Endothelial cell of umbilical vein (primary cell): ENCODE results near the gene IFITM5. TPM values are rescaled to one million over a fixed set of nuclear protein-coding genes. Genes with fewer than 3 reads are reported as not detected.

Experiments used
- BruUV-seq: library from RNA; stranded (reverse); fragments of 400-500 nt; replicated peaks from 2 replicates; lab custom pipeline; 2021; lab: Mats Ljungman, UMichigan
- CTCF ChIA-PET: fragments of 300-600, 350-600 bp; sonication (Branson Sonifier 250); formaldehyde crosslinking; loops from one replicate; lab custom pipeline; 2021; ENCODE audit warnings: antibody characterized with exemption, inconsistent platforms; lab: Charles Lee
- POLR2A ChIA-PET: fragments of 300-600, 350-600 bp; sonication (Branson Sonifier 250); formaldehyde crosslinking; loops from one replicate; lab custom pipeline; 2021; ENCODE audit warnings: antibody characterized with exemption, inconsistent platforms; lab: Charles Lee
- DNase-seq: peaks from one replicate; pipeline ENCODE4 v3.0.0-alpha.2; 2011; ENCODE audit warnings: low read depth, low spot score
- FAIRE-seq: peaks from 2 replicates; lab custom pipeline; 2011; peaks lifted over from hg19 to GRCh38; lab: Jason Lieb, UNC
- H2AFZ ChIP-seq: 2 replicates; pipeline ENCODE4 v1.6.0; 2012; ENCODE audit warnings: low read depth, low read length, control low read depth, inconsistent platforms
- H3K27ac ChIP-seq: 2 replicates; pipeline ENCODE4 v1.5.1; 2011; ENCODE audit warnings: low read depth, mild to moderate bottlenecking, control low read depth, low read length, moderate library complexity; ENCODE audit not compliant: insufficient read depth
- H3K27me3 ChIP-seq, 2 experiments: 2 replicates each; pipeline versions ENCODE4 v1.6.0 to v1.6.1; 2011; ENCODE audit warnings: low read length in 2 of 2, mixed read lengths in 1 of 2; ENCODE audit not compliant: control insufficient read depth in 2 of 2, insufficient read depth in 2 of 2
- H3K36me3 ChIP-seq, 2 experiments: 2 replicates in 1 of 2; 3 replicates in 1 of 2; pipeline ENCODE4 v1.5.1; 2011; ENCODE audit warnings: low read length in 2 of 2, mild to moderate bottlenecking in 1 of 2, moderate library complexity in 1 of 2; ENCODE audit not compliant: control insufficient read depth in 2 of 2, insufficient read depth in 2 of 2; ENCODE audit errors: extremely low read depth in 1 of 2
- H3K4me1 ChIP-seq: 3 replicates; pipeline ENCODE4 v1.5.1; 2011; ENCODE audit warnings: mild to moderate bottlenecking, low read length; ENCODE audit not compliant: control insufficient read depth, insufficient read depth; ENCODE audit errors: extremely low read depth
- H3K4me2 ChIP-seq: 2 replicates; pipeline ENCODE4 v1.6.1; 2011; ENCODE audit warnings: low read length, control low read depth, mixed read lengths; ENCODE audit not compliant: insufficient read depth
- H3K4me3 ChIP-seq, 3 experiments: fragments of 200-600 bp in 1 of 3; sonication (generic), shearing (Covaris generic) in 1 of 3; replicated peaks in 1 of 3; 2 replicates each; pipeline ENCODE4 v1.5.1; 2011 to 2016; ENCODE audit warnings: control low read depth in 3 of 3, low read length in 3 of 3, mild to moderate bottlenecking in 2 of 3, inconsistent platforms in 1 of 3, low read depth in 1 of 3, moderate library complexity in 1 of 3; ENCODE audit not compliant: insufficient read depth in 1 of 3
- H3K79me2 ChIP-seq: 2 replicates; pipeline ENCODE4 v1.6.0; 2012; ENCODE audit warnings: low read length, inconsistent platforms; ENCODE audit not compliant: control insufficient read depth, insufficient read depth
- H3K9ac ChIP-seq: replicated peaks from 2 replicates; pipeline ENCODE3; 2011; ENCODE audit warnings: low read length, control low read depth; ENCODE audit not compliant: insufficient read depth; ENCODE audit errors: extremely low read depth
- H3K9me1 ChIP-seq: replicated peaks from 3 replicates; pipeline ENCODE4 v1.6.0; 2011; ENCODE audit warnings: mild to moderate bottlenecking, low read length; ENCODE audit not compliant: control insufficient read depth, insufficient read depth; ENCODE audit errors: extremely low read depth
- H3K9me3 ChIP-seq: replicated peaks from 2 replicates; pipeline ENCODE4 v1.5.1; 2012; ENCODE audit warnings: low read length, inconsistent platforms; ENCODE audit not compliant: control insufficient read depth, insufficient read depth
- H4K20me1 ChIP-seq: replicated peaks from 2 replicates; pipeline ENCODE3; 2011; ENCODE audit warnings: mild to moderate bottlenecking, low read length; ENCODE audit not compliant: control insufficient read depth, insufficient read depth; ENCODE audit errors: extremely low read depth
- EZH2 ChIP-seq: IDR thresholded peaks from 2 replicates; pipeline ENCODE4 v1.6.1; 2012; ENCODE audit warnings: borderline replicate concordance, low read depth, mild to moderate bottlenecking, moderate library complexity, low read length, inconsistent platforms; ENCODE audit not compliant: severe bottlenecking
- FOS ChIP-seq: IDR thresholded peaks from 2 replicates; pipeline ENCODE4 v1.6.1; 2011; ENCODE audit warnings: mild to moderate bottlenecking, low read length, moderate library complexity, borderline replicate concordance; ENCODE audit not compliant: insufficient read depth
- GATA2 ChIP-seq: IDR thresholded peaks from 2 replicates; pipeline ENCODE4 v1.7.0; 2011; ENCODE audit warnings: low read depth, mild to moderate bottlenecking, moderate library complexity, mixed read lengths, low read length; ENCODE audit not compliant: insufficient read length, insufficient read depth
- JUN ChIP-seq: IDR thresholded peaks from 2 replicates; pipeline ENCODE4 v1.6.1; 2011; ENCODE audit warnings: borderline replicate concordance, low read depth; ENCODE audit not compliant: insufficient read length, insufficient read depth
- MYC ChIP-seq: IDR thresholded peaks from one replicate; pipeline ENCODE4 v1.6.1; 2011; ENCODE audit warnings: mild to moderate bottlenecking, low read depth, low read length
- POLR2A ChIP-seq: IDR thresholded peaks from 2 replicates; pipeline ENCODE4 v1.6.1; 2012; ENCODE audit warnings: low read depth, mild to moderate bottlenecking, control low read depth, low read length
- POLR2AphosphoS5 ChIP-seq: IDR thresholded peaks from 2 replicates; pipeline ENCODE4 v1.6.1; 2012; ENCODE audit warnings: low read depth, mild to moderate bottlenecking, control low read depth, low read length, moderate library complexity; ENCODE audit not compliant: insufficient read depth
- dilution Hi-C: fragments of 300-500 bp; cut with MboI; formaldehyde crosslinking; loops from one replicate; pipeline ENCODE4 v1.15.0; 2019; ENCODE audit warnings: low sequenced_read_pairs; ENCODE audit not compliant: extremely low pct_ligation_motif_present
- intact Hi-C: fragments of 100-400 bp; cut with micrococcal nuclease; formaldehyde crosslinking; loops from one replicate; pipeline ENCODE4 v1.10.0; 2022
- polyA plus RNA-seq, 4 experiments: library from polyadenylated mRNA; depleted of rRNA in 3 of 4; stranded (reverse) in 3 of 4; unstranded in 1 of 4; fragments of >200 nt; gene quantifications; 2 replicates each; pipeline versions ENCODE4 v1.2.1 to v1.2.3, GENCODE V29; 2011 to 2012; ENCODE audit warnings: missing spikeins in 1 of 4
- total RNA-seq: library from RNA; stranded (reverse); gene quantifications from 2 replicates; pipeline ENCODE4 v1.2.3, GENCODE V29; 2021
- TF ChIP-seq, protein P1 (sequence below): IDR thresholded peaks from 2 replicates; pipeline ENCODE4 v1.6.1; 2011; ENCODE audit not compliant: insufficient read depth, insufficient read length
- TF ChIP-seq, protein P2 (sequence below), 2 donors: IDR thresholded peaks; 1 replicate in 1 of 2; 2 replicates in 1 of 2; pipeline ENCODE4 v1.5.1; 2011; ENCODE audit warnings: low read length in 2 of 2, mild to moderate bottlenecking in 2 of 2, moderate library complexity in 2 of 2, control low read depth in 1 of 2, inconsistent platforms in 1 of 2, low read depth in 1 of 2; ENCODE audit not compliant: insufficient read depth in 1 of 2; ENCODE audit errors: extremely low read depth in 1 of 2

IFITM5 gene
- total and polyA plus RNA-seq, 2 donors (not counting 3 experiments of a cell fraction or from before 2014, with no cell fraction given): not detected

DNA sequence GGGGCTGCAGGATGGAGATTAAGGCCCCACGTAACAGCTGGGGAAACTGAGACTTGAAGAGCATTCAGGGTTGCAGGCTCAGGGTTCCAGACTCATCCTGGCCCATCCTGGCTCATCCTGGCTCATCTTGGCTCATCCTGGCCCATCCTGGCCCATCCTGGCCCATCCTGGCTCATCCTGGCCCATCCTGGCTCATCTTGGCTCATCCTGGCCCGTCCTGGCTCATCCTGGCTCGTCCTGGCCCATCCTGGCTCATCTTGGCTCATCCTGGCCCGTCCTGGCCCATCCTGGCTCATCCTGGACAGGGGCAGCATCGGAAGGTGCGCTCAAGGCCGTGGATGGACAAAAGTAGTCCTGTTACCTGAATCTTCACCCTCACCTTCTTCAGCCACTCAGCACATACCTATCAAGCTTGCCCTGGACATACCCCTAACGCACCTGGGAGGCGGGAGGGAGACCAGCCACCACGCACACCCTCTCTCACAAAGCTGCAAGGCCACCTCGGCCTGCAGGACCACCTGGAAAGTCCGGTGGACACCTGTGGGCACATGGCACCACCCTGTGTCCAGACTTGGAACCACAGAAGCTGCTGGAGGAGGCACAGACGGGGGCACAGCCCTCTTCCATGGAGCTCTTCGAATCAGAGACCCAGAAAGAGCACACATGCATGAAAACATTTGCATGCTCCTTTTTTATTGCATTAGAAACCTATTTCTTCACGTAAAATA lies 41.4 kb downstream of the IFITM5 start:
- H3K9me3 ChIP-seq: no peaks in the 10 kb centered on the region
- no TSS peak for BruUV-seq
- POLR2A ChIA-PET: no interaction called here
- FAIRE-seq (no peak), DNase-seq (no peak)
- no peak overlapping the region for H2AFZ ChIP-seq
- TF ChIP-seq, protein P1, sequence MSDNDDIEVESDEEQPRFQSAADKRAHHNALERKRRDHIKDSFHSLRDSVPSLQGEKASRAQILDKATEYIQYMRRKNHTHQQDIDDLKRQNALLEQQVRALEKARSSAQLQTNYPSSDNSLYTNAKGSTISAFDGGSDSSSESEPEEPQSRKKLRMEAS: no peak
- TF ChIP-seq JUN: no peak
- TF ChIP-seq, protein P2, sequence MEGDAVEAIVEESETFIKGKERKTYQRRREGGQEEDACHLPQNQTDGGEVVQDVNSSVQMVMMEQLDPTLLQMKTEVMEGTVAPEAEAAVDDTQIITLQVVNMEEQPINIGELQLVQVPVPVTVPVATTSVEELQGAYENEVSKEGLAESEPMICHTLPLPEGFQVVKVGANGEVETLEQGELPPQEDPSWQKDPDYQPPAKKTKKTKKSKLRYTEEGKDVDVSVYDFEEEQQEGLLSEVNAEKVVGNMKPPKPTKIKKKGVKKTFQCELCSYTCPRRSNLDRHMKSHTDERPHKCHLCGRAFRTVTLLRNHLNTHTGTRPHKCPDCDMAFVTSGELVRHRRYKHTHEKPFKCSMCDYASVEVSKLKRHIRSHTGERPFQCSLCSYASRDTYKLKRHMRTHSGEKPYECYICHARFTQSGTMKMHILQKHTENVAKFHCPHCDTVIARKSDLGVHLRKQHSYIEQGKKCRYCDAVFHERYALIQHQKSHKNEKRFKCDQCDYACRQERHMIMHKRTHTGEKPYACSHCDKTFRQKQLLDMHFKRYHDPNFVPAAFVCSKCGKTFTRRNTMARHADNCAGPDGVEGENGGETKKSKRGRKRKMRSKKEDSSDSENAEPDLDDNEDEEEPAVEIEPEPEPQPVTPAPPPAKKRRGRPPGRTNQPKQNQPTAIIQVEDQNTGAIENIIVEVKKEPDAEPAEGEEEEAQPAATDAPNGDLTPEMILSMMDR (IDR thresholded peaks at IDR 0.05; ENCODE audit: extremely low read depth in 1 of 2, insufficient read depth in 1 of 2, low read depth in 1 of 2, low read length in 2 of 2): no peak
- TF ChIP-seq POLR2AphosphoS5: no peak
- TF ChIP-seq FOS: no peak
- TF ChIP-seq GATA2: no peak
- TF ChIP-seq POLR2A: no peak
- TF ChIP-seq EZH2: no peak
- TF ChIP-seq MYC: no peak
- CTCF ChIA-PET: interaction anchor here (0.9 to 1.5 kb wide), 2 partner anchors 24 to 104 kb away, joined by 3 to 4 read pairs; no protein-coding TSS in a partner anchor
- H3K9me1 ChIP-seq: no peaks in the 10 kb centered on the region
- H3K36me3 ChIP-seq: peaks cover 4 to 8% of the 10 kb centered on the region in 2 experiments
- no peak overlapping the region for H3K4me3 ChIP-seq
- no peak overlapping the region for H3K4me2 ChIP-seq
- no peak overlapping the region for H3K27ac ChIP-seq
- H3K27me3 ChIP-seq: no peaks in the 10 kb centered on the region
- no peaks in the 10 kb centered on the region for H4K20me1 ChIP-seq
- no peaks in the 10 kb centered on the region for H3K79me2 ChIP-seq
- dilution Hi-C loops (no loop called here), intact Hi-C loops (no loop called here)
- H3K9ac ChIP-seq: no peak overlapping the region
- no peaks in the 10 kb centered on the region for H3K4me1 ChIP-seq
